ENCODE data around the gene NEXN. TPM values are rescaled to one million over a fixed set of nuclear protein-coding genes. Genes with fewer than 3 reads are reported as not detected.

The NEXN gene
- total RNA-seq, 1 experiment from 2014 or later = 0.92 TPM

DNA sequence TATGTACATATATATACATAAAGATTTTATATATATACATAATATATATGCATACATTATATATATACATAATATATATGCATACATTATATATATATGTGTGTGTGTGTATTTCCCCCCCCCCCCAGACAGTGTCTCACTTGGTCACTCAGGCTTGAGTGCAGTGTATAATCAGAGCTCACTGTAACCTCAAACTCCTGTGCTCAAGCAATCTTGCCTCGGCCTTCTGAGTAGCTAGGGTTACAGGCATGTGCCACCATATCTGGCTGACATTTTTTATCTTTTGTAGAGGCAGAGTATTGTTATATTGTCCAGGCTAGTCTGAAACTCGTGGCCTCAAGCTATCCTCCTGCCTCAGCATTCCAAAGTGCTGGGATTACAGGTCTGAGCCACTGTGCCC lies 99.5 kb downstream of the NEXN start:
- Histone ChIP-seq H3K79me2 (ENCODE audit: low read depth) (peaks cover 26% of the 10 kb centered on the region), H3K27ac (no peak overlapping the region), H3K4me2 (no peak overlapping the region), H3K9me3 (ENCODE audit: insufficient read depth, low read depth) (no peaks in the 10 kb centered on the region), H3K27me3 (ENCODE audit: insufficient read depth, low read depth) (no peaks in the 10 kb centered on the region), H3K36me3 (ENCODE audit: low read depth) (peaks cover 19% of the 10 kb centered on the region), H3K9me2 (ENCODE audit: insufficient read depth) (no peaks in the 10 kb centered on the region; the same call in 1 of the 2 replicates), H3K4me1 (replicated peaks; ENCODE audit: insufficient read depth) (0 out of 2 replicates have a peak, but pooled peaks cover 5% of the 10 kb centered on the region), H2AFZ (no peak overlapping the region), H3K4me3 (no peak overlapping the region), H4K20me1 (ENCODE audit: insufficient read depth) (no peaks in the 10 kb centered on the region; the same call in 1 of the 2 replicates), H3F3A (ENCODE audit: insufficient read depth, low read depth) (no peaks in the 10 kb centered on the region; the same call in 1 of the 2 replicates)
- no peak for DNase-seq
- no peak for TF ChIP-seq EZH2 (IDR thresholded peaks at IDR 0.05; ENCODE audit: low read depth)
- no peak for TF ChIP-seq CTCF (conservative IDR thresholded peaks at IDR 0.05)
- intact Hi-C loops (cut with micrococcal nuclease; ENCODE audit: unreplicated experiment) = no loop called here
- ChIA-PET POLR2A (ENCODE audit: unreplicated experiment) (no interaction called here), CTCF (no interaction called here)
- BruUV-seq (replicated peaks) = no TSS peak

GRCh38 chr1:77989744-77990143 lies 101.3 kb downstream of the NEXN start:
- ChIA-PET CTCF (no interaction called here), POLR2A (ENCODE audit: unreplicated experiment) (no interaction called here)
- no peak overlapping the region for H3K27ac ChIP-seq
- H3K4me2 ChIP-seq = no peak overlapping the region
- no peak for DNase-seq
- no peaks in the 10 kb centered on the region; the same call in 1 of the 2 replicates for H3K9me2 ChIP-seq (ENCODE audit: insufficient read depth)
- no peak for TF ChIP-seq EZH2 (IDR thresholded peaks at IDR 0.05; ENCODE audit: low read depth)
- TF ChIP-seq CTCF (conservative IDR thresholded peaks at IDR 0.05) = no peak
- no TSS peak for BruUV-seq (replicated peaks)
- H3K79me2 ChIP-seq (ENCODE audit: low read depth) = peaks cover 23% of the 10 kb centered on the region; the same call in 1 of the 2 replicates
- H3K4me1 ChIP-seq (replicated peaks; ENCODE audit: insufficient read depth) = 0 out of 2 replicates have a peak, but pooled peaks cover 5% of the 10 kb centered on the region
- no peaks in the 10 kb centered on the region for H3K9me3 ChIP-seq (ENCODE audit: insufficient read depth, low read depth)
- H2AFZ ChIP-seq = no peak overlapping the region
- no peaks in the 10 kb centered on the region for H3K27me3 ChIP-seq (ENCODE audit: insufficient read depth, low read depth)
- H3F3A ChIP-seq (ENCODE audit: insufficient read depth, low read depth) = no peaks in the 10 kb centered on the region; the same call in 1 of the 2 replicates
- no peak overlapping the region for H3K4me3 ChIP-seq
- H4K20me1 ChIP-seq (ENCODE audit: insufficient read depth) = no peaks in the 10 kb centered on the region; the same call in 1 of the 2 replicates
- H3K36me3 ChIP-seq (ENCODE audit: low read depth) = peaks cover 14% of the 10 kb centered on the region
- intact Hi-C loops (cut with micrococcal nuclease; ENCODE audit: unreplicated experiment) = no loop called here

GRCh38 chr1:77990629-77991204 lies 102.3 kb downstream of the NEXN start:
- Histone ChIP-seq H3K27me3 (ENCODE audit: insufficient read depth, low read depth) (no peaks in the 10 kb centered on the region), H3K27ac (no peak overlapping the region), H3K4me1 (replicated peaks; ENCODE audit: insufficient read depth) (0 out of 2 replicates have a peak, but pooled peaks cover 5% of the 10 kb centered on the region), H3K9me3 (ENCODE audit: insufficient read depth, low read depth) (no peaks in the 10 kb centered on the region), H2AFZ (no peak overlapping the region), H3K9me2 (ENCODE audit: insufficient read depth) (no peaks in the 10 kb centered on the region; the same call in 1 of the 2 replicates), H3F3A (ENCODE audit: insufficient read depth, low read depth) (no peaks in the 10 kb centered on the region; the same call in 1 of the 2 replicates), H3K79me2 (ENCODE audit: low read depth) (peaks cover 18% of the 10 kb centered on the region; the same call in 1 of the 2 replicates), H4K20me1 (ENCODE audit: insufficient read depth) (no peaks in the 10 kb centered on the region; the same call in 1 of the 2 replicates), H3K36me3 (ENCODE audit: low read depth) (peaks cover 12% of the 10 kb centered on the region), H3K4me2 (no peak overlapping the region), H3K4me3 (no peak overlapping the region)
- TF ChIP-seq CTCF (conservative IDR thresholded peaks at IDR 0.05) (no peak), EZH2 (IDR thresholded peaks at IDR 0.05; ENCODE audit: low read depth) (no peak)
- ChIA-PET POLR2A (ENCODE audit: unreplicated experiment) (interaction anchor here (0.6 kb wide), 1 partner anchor 12 kb away, joined by 3 read pairs; the partner anchor contains the start of gene FUBP1), CTCF (no interaction called here)
- no TSS peak for BruUV-seq (replicated peaks)
- no peak for DNase-seq
- intact Hi-C loops (cut with micrococcal nuclease; ENCODE audit: unreplicated experiment) = no loop called here

All from PC-9 (cell line).